Right hindlimb (tissue), 1 donor: Measurements from ENCODE around the gene TMEM54.
A peak's percentile ranks its signal among the peaks of the same experiment; 100 is the strongest.

Source experiments
- DNase-seq: peaks from one replicate; pipeline ENCODE4 v3.0.0-alpha.2; 2018

The TMEM54 gene

GRCh38 chr1:32878183-32878582 lies 23.0 kb downstream of the TMEM54 start:
- DNase-seq, result peak; percentile 17

GRCh38 chr1:32877211-32878110 lies 23.7 kb downstream of the TMEM54 start:
- peak; percentile 43 for DNase-seq

- DNase-seq, result peak; percentile 59
Observed at GRCh38 chr1:32876341-32877210, 24.6 kb downstream of the TMEM54 start.

GRCh38 chr1:32874860-32875752 lies 26.1 kb downstream of the TMEM54 start:
- peak; percentile 7 for DNase-seq

- DNase-seq, result peak; percentile 19
Observed at GRCh38 chr1:32873484-32873883, 27.7 kb downstream of the TMEM54 start.

GRCh38 chr1:32872192-32872460 lies 29.1 kb downstream of the TMEM54 start:
- DNase-seq, result no peak

- DNase-seq, result peak; percentile 81
Observed at GRCh38 chr1:32871364-32872191, 29.6 kb downstream of the TMEM54 start.

- DNase-seq, result peak; percentile 79
Observed at GRCh38 chr1:32870615-32871363, 30.4 kb downstream of the TMEM54 start, which contains the start of gene FNDC5. Gene FNDC5 (minus strand): TSS chr1:32870912.

GRCh38 chr1:32869923-32870614 lies 31.1 kb downstream of the TMEM54 start:
- DNase-seq, result peak; percentile 43

- DNase-seq, result no peak
Observed at GRCh38 chr1:32868806-32869455, 32.3 kb downstream of the TMEM54 start.

- no peak for DNase-seq
Observed at GRCh38 chr1:32868085-32868484, 33.1 kb downstream of the TMEM54 start.

- DNase-seq, result no peak
Observed at GRCh38 chr1:32867671-32868070, 33.5 kb downstream of the TMEM54 start.

- DNase-seq, result no peak
Observed at GRCh38 chr1:32867151-32867550, 34.0 kb downstream of the TMEM54 start.

- no peak for DNase-seq
Observed at GRCh38 chr1:32865639-32866405, 35.4 kb downstream of the TMEM54 start.

- DNase-seq, result no peak
Observed at GRCh38 chr1:32864375-32865019, 36.7 kb downstream of the TMEM54 start.

GRCh38 chr1:32863881-32864245 lies 37.3 kb downstream of the TMEM54 start:
- no peak for DNase-seq

- no peak for DNase-seq
Observed at GRCh38 chr1:32863218-32863880, 37.8 kb downstream of the TMEM54 start.
